Measurements from ENCODE around the gene SULT1A1. TPM values are rescaled to one million over a fixed set of nuclear protein-coding genes. Genes with fewer than 3 reads are reported as not detected.

The SULT1A1 gene
- total and polyA plus RNA-seq, 2 of the 4 experiments (the other 2 are of a cell fraction), result 1.2 to 1.6 TPM

DNA sequence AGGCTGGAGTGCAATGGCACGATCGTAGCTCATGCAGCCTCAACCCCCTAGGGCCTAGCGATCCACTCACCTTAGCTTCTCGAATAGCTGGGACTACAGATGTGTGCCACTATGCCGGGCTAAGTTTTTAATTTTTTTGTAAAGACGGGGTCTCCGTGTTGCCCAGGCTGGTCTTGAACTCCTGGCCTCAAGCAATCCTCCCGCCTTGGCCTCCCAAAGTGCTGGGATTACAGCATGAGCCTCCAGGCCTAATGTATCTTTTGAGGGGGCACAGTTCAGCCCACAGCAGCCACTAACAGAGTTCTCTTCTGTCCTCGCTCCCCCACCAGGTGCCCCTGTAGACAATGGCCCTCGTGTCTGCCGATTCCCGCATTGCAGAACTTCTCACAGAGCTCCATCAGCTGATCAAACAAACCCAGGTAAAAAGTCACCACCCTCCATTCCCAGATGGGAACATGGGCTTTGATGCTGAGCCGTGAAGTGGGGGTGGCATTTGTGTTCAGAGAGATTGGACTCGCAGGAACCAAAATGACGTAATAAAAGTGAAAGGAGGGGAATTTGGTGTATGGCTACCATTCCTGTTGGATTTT lies 29.0 kb downstream of the SULT1A1 start:
- no TSS peak for BruUV-seq (replicated peaks)
- H3K14ac ChIP-seq (replicated peaks; ENCODE audit: low read depth, low read length), result no peak overlapping the region
- H3K18ac ChIP-seq (ENCODE audit: low read depth, low read length), result no peak overlapping the region
- peaks cover 2% of the 10 kb centered on the region; the same call in 1 of the 2 replicates for H3K9me1 ChIP-seq (ENCODE audit: insufficient read depth, low read length)
- no peak overlapping the region for H3K23ac ChIP-seq (ENCODE audit: low read depth, low read length)
- WGBS, 2 experiments (ENCODE audit: extremely low coverage in 2 of 2, insufficient read length in 1 of 2), result 98% methylated on average over 6 of the region's 15 CpGs; no CpG with 5 or more reads in 1 of the 2 experiments
- H3K9ac ChIP-seq (ENCODE audit: low read depth, low read length), result no peak overlapping the region
- ATAC-seq (ENCODE audit: low read depth) (no peak), DNase-seq (no peak)
- no peak overlapping the region for H2BK15ac ChIP-seq (ENCODE audit: low read depth, low read length)
- CTCF ChIA-PET, result no interaction called here
- no peaks in the 10 kb centered on the region for H3K4me1 ChIP-seq (ENCODE audit: control insufficient read depth, insufficient read depth, low read length)
- POLR2A ChIA-PET (ENCODE audit: unreplicated experiment), result interaction anchor here (0.9 kb wide), 1 partner anchor 12 kb away, joined by 3 read pairs; no protein-coding TSS in a partner anchor
- no peak overlapping the region for H3K4me3 ChIP-seq (ENCODE audit: insufficient read depth, low read depth, low read length)
- in situ Hi-C loops (cut with MboI; ENCODE audit: low sequenced_read_pairs) (no loop called here), intact Hi-C loops (cut with micrococcal nuclease) (no loop called here), dilution Hi-C loops (cut with HindIII; ENCODE audit: low sequenced_read_pairs, unreplicated experiment) (no loop called here)
- no peak overlapping the region for H3K4ac ChIP-seq (ENCODE audit: low read depth, low read length)
- no peaks in the 10 kb centered on the region for H3K9me3 ChIP-seq (ENCODE audit: control insufficient read depth, insufficient read depth, low read length)
- H4K8ac ChIP-seq (ENCODE audit: low read depth in 2 of 2, low read length in 2 of 2), result no peak overlapping the region
- H2BK120ac ChIP-seq (ENCODE audit: low read depth, low read length), result no peak overlapping the region
- H4K20me1 ChIP-seq (ENCODE audit: insufficient read depth, low read length), result no peaks in the 10 kb centered on the region
- H4K91ac ChIP-seq (ENCODE audit: insufficient read depth, low read depth, low read length), result no peak overlapping the region
- no peak overlapping the region for H2BK20ac ChIP-seq (ENCODE audit: low read depth, low read length)
- no peak overlapping the region for H2AK9ac ChIP-seq (replicated peaks; ENCODE audit: low read depth, low read length, poor library complexity)
- no peak overlapping the region for H2AK5ac ChIP-seq (ENCODE audit: low read depth, low read length)
- no peak overlapping the region for H2BK5ac ChIP-seq (ENCODE audit: low read depth, low read length, poor library complexity, severe bottlenecking)
- H3K4me2 ChIP-seq (ENCODE audit: low read depth, low read length), result no peak overlapping the region
- H4K5ac ChIP-seq (ENCODE audit: low read depth, low read length), result no peak overlapping the region
- no peaks in the 10 kb centered on the region for H3K79me1 ChIP-seq (ENCODE audit: low read depth in 1 of 2, low read length in 2 of 2)
- no peak overlapping the region for H3K56ac ChIP-seq (ENCODE audit: extremely low read depth, insufficient read depth, low read length)
- TF ChIP-seq MXI1 (IDR thresholded peaks at IDR 0.05; ENCODE audit: borderline replicate concordance, low read depth, low read length) (no peak), CHD1 (IDR thresholded peaks at IDR 0.05; ENCODE audit: low read depth, low read length) (no peak)
- no peak overlapping the region for H3K27ac ChIP-seq (ENCODE audit: insufficient read depth, low read length)
- H3K27me3 ChIP-seq (ENCODE audit: control insufficient read depth, insufficient read depth, low read length), result no peaks in the 10 kb centered on the region
- peaks cover 10% of the 10 kb centered on the region for H3K36me3 ChIP-seq (ENCODE audit: control insufficient read depth, insufficient read depth, low read length)
- no peak overlapping the region for H2AFZ ChIP-seq (replicated peaks; ENCODE audit: low read length, poor library complexity)

All from IMR-90 (cell line).